HEK293 (cell line): ENCODE measurements around the gene TBX5.

ENCODE experiments used
- ZBTB8A ChIP-seq: fragments of 450-650 bp; formaldehyde crosslinking; IDR thresholded peaks from 2 replicates; pipeline ENCODE4 v1.5.1; 2016; ENCODE audit warnings: missing biosample characterization, missing genetic modification characterization
- ZNF768 ChIP-seq: fragments of 450-650 bp; formaldehyde crosslinking; IDR thresholded peaks from 2 replicates; pipeline ENCODE4 v1.5.1; 2018; ENCODE audit warnings: missing biosample characterization, mild to moderate bottlenecking, missing genetic modification characterization

DNA sequence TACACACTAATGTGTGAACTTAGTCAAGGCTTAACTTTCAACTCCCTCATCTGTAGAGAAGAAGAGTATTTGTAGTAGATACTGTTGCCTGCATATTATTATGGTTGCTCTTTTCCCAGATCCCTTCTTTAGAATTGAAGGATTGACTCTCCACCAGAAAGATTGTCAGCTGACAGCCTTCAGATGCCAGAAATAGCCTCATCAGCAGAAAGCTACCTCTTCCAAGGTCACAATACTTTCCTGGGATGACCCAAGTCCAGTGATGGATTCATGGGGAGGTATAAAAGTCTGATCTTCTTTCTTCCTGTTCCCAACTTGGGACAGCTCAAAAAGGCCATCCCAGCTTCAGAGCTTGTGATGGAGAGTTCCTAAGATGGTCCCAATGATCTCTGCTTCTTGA lies 78.2 kb downstream of the TBX5 start:
- TF ChIP-seq ZBTB8A (tag by site-specific recombination) = no peak
- no peak for TF ChIP-seq ZNF768 (tag by site-specific recombination)
